ENCODE measurements around the gene FUT9. TPM values are rescaled to one million over a fixed set of nuclear protein-coding genes. Genes with fewer than 3 reads are reported as not detected.

Gene FUT9
- total RNA-seq, 1 donor from 2014 or later = not detected

GRCh38 chr6:96065213-96065612 is 49.4 kb downstream of the FUT9 start:
- DNase-seq (ENCODE audit: extremely low read depth, low read depth, low spot score) = no peak

- DNase-seq (ENCODE audit: extremely low read depth, low read depth, low spot score) = no peak
Measured at GRCh38 chr6:96066376-96066775, 50.6 kb downstream of the FUT9 start.

GRCh38 chr6:96073555-96073954 is 57.8 kb downstream of the FUT9 start:
- no peak for DNase-seq (ENCODE audit: extremely low read depth, low read depth, low spot score)

GRCh38 chr6:96074006-96074405 is 58.2 kb downstream of the FUT9 start:
- DNase-seq (ENCODE audit: extremely low read depth, low read depth, low spot score) = no peak

GRCh38 chr6:96075826-96076225 is 60.1 kb downstream of the FUT9 start:
- no peak for DNase-seq (ENCODE audit: extremely low read depth, low read depth, low spot score)

- no peak for DNase-seq (ENCODE audit: extremely low read depth, low read depth, low spot score)
Measured at GRCh38 chr6:96086745-96087144, 71.0 kb downstream of the FUT9 start.

GRCh38 chr6:96089173-96089572 is 73.4 kb downstream of the FUT9 start:
- no peak for DNase-seq (ENCODE audit: extremely low read depth, low read depth, low spot score)

- no peak for DNase-seq (ENCODE audit: extremely low read depth, low read depth, low spot score)
Measured at GRCh38 chr6:96094077-96094476, 78.3 kb downstream of the FUT9 start.

- DNase-seq (ENCODE audit: extremely low read depth, low read depth, low spot score) = no peak
Measured at GRCh38 chr6:96099069-96099468, 83.3 kb downstream of the FUT9 start.

GRCh38 chr6:96101564-96101963 is 85.8 kb downstream of the FUT9 start:
- no peak for DNase-seq (ENCODE audit: extremely low read depth, low read depth, low spot score)

GRCh38 chr6:96104910-96105309 is 89.1 kb downstream of the FUT9 start:
- DNase-seq (ENCODE audit: extremely low read depth, low read depth, low spot score) = no peak

GRCh38 chr6:96110878-96111277 is 95.1 kb downstream of the FUT9 start:
- no peak for DNase-seq (ENCODE audit: extremely low read depth, low read depth, low spot score)

GRCh38 chr6:96116674-96117073 is 100.9 kb downstream of the FUT9 start:
- DNase-seq (ENCODE audit: extremely low read depth, low read depth, low spot score) = no peak

GRCh38 chr6:96124778-96125177 is 109.0 kb downstream of the FUT9 start:
- DNase-seq (ENCODE audit: extremely low read depth, low read depth, low spot score) = no peak

- DNase-seq (ENCODE audit: extremely low read depth, low read depth, low spot score) = no peak
Measured at GRCh38 chr6:96138406-96138805, 122.6 kb downstream of the FUT9 start.

GRCh38 chr6:96142142-96142541 is 126.4 kb downstream of the FUT9 start:
- no peak for DNase-seq (ENCODE audit: extremely low read depth, low read depth, low spot score)

GRCh38 chr6:96150431-96150830 is 134.7 kb downstream of the FUT9 start:
- DNase-seq (ENCODE audit: extremely low read depth, low read depth, low spot score) = no peak

GRCh38 chr6:96151707-96152106 is 135.9 kb downstream of the FUT9 start:
- no peak for DNase-seq (ENCODE audit: extremely low read depth, low read depth, low spot score)

- no peak for DNase-seq (ENCODE audit: extremely low read depth, low read depth, low spot score)
Measured at GRCh38 chr6:96152114-96152708, 136.4 kb downstream of the FUT9 start.

- DNase-seq (ENCODE audit: extremely low read depth, low read depth, low spot score) = no peak
Measured at GRCh38 chr6:96153775-96154174, 138.0 kb downstream of the FUT9 start.

GRCh38 chr6:96156425-96156824 is 140.7 kb downstream of the FUT9 start:
- no peak for DNase-seq (ENCODE audit: extremely low read depth, low read depth, low spot score)

GRCh38 chr6:96157018-96157565 is 141.3 kb downstream of the FUT9 start:
- DNase-seq (ENCODE audit: extremely low read depth, low read depth, low spot score) = no peak

- no peak for DNase-seq (ENCODE audit: extremely low read depth, low read depth, low spot score)
Measured at GRCh38 chr6:96162711-96163120, 146.9 kb downstream of the FUT9 start.

Measured in glomerular endothelial cell (primary cell).